GM06990 (cell line): ENCODE results near the gene CCDC178.

ENCODE experiments used
- DNase-seq: peaks from one replicate; pipeline ENCODE4 v3.0.0-alpha.2; 2011; ENCODE audit not compliant: insufficient read length; ENCODE audit errors: extremely low read depth
- H3K27me3 ChIP-seq: replicated peaks from 2 replicates; pipeline ENCODE4 v1.6.0; 2011; ENCODE audit warnings: low read length; ENCODE audit not compliant: control insufficient read depth, insufficient read depth
- H3K36me3 ChIP-seq: 2 replicates; pipeline ENCODE4 v1.5.1; 2011; ENCODE audit warnings: low read length; ENCODE audit not compliant: control insufficient read depth, insufficient read depth
- H3K4me3 ChIP-seq: replicated peaks from 2 replicates; pipeline ENCODE4 v1.5.1; 2011; ENCODE audit warnings: low read depth, mild to moderate bottlenecking, control low read depth, low read length
- CTCF ChIP-seq: IDR thresholded peaks from 2 replicates; pipeline ENCODE4 v1.5.1; 2011; ENCODE audit warnings: low read length, control low read depth, mild to moderate bottlenecking, inconsistent platforms; ENCODE audit not compliant: insufficient read depth, poor library complexity, severe bottlenecking

CCDC178 gene

GRCh38 chr18:33316146-33316587 is 124.4 kb downstream of the CCDC178 start:
- H3K36me3 ChIP-seq, result no peaks in the 10 kb centered on the region
- H3K4me3 ChIP-seq, result no peak overlapping the region
- H3K27me3 ChIP-seq, result no peaks in the 10 kb centered on the region
- no peak for TF ChIP-seq CTCF
- no peak for DNase-seq

- no peak for DNase-seq
- no peak for TF ChIP-seq CTCF
- H3K4me3 ChIP-seq, result no peak overlapping the region
- H3K27me3 ChIP-seq, result no peaks in the 10 kb centered on the region
- no peaks in the 10 kb centered on the region for H3K36me3 ChIP-seq
These were observed 133.0 kb downstream of the CCDC178 start for GRCh38 chr18:33307520-33307919.

DNA sequence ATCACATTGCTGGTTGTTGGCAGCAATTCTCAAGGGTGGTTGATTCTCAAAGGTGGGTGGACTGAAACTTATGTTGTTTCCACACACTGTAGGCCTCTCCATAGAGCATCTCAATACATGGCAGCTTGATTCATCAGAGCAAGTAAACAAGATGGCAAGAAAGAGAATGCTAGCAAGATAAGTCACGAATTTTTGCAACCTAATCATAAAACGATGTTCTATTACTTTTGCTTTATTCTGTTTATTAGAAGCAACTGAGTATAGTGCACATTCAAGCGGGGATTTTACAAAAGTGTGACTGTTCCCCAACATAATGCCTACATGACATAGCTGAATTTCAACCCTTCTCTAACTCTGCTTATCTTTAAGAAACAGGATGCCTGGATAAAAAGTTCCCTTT is 136.2 kb downstream of the CCDC178 start:
- no peak for TF ChIP-seq CTCF
- Histone ChIP-seq H3K4me3 (no peak overlapping the region), H3K36me3 (no peaks in the 10 kb centered on the region), H3K27me3 (no peaks in the 10 kb centered on the region)
- DNase-seq, result no peak

DNA sequence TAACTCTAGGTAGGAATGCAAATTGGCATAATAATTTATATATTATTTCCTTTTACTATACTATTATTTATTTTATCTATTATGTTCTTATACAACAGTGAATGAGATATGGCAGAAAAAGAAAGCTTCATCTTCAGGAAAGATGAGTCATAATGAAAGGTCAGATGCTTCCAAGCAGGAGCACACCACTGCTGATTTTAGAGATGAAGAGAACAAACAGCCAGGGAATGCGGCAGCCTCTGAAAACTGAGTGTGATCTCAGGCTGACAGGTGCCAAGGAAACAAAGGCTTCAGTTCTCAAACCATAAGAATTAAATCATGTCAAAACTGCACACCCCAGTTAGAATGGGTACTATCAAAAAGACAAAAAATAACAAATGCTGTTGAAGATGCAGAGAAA is 149.0 kb downstream of the CCDC178 start:
- DNase-seq, result no peak
- Histone ChIP-seq H3K27me3 (no peaks in the 10 kb centered on the region), H3K4me3 (no peak overlapping the region), H3K36me3 (no peaks in the 10 kb centered on the region)
- TF ChIP-seq CTCF, result no peak

DNA sequence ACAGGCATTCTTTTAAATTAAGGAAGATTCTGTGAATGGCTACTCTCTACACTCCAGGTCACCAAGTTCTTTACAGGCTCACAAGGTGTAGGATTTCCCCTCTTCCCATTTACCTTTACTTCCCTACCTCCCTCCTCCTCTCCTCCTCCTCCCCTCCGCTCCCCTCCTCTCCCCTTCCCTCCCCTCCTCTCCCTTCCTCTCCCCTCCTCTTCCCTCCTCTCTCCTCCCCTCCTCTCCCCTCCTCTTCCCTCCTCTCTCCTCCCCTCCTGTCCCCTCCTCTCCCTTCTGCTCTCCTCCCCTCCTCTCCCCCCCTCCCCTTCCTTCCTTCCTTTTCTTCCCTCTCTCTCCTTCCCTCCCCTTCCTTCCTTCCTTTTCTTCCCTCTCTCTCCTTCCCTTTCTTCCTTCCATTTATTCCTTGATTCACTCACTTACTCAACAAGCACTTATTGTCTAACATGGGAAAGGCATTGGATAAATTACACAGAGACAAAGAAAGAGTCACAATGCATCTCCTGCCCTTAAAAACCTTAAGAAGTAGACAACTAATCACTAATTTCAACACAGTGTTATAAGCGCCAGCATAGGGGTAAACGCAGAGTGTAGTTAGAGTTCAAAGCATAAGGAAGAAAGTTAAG is 152.3 kb downstream of the CCDC178 start:
- no peak for DNase-seq
- Histone ChIP-seq H3K27me3 (no peaks in the 10 kb centered on the region), H3K4me3 (no peak overlapping the region), H3K36me3 (no peaks in the 10 kb centered on the region)
- no peak for TF ChIP-seq CTCF

DNA sequence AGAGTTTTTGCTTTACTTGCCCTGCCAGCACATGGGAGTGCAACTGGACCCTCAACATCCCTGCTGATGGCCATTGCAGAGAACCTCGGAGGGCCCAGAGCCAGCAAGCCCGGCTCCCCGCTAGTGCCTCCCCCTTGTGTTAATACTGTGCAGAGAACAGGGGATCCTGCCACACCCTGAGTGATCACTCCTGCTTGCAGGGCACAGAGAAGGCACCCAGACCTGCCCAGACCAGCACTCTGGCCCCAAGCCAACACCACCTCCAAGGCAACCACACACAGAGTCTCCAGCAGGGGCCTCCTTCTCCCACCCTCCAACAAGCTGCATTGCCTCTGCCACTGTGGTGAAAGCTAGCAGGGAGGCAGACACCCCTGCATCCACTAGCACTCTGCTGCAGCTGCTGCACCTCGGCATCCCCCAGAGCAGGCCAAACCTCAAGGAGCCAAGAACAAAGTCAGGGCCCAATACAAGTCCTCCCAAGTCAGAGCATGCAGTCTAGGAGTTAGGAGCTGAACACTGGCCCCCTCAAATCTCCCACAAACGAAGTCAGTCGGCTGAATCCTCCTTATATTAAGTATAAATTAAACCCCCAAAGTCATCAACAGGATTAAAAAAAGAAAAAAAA is 157.7 kb downstream of the CCDC178 start:
- no peak for TF ChIP-seq CTCF
- Histone ChIP-seq H3K4me3 (no peak overlapping the region), H3K36me3 (no peaks in the 10 kb centered on the region), H3K27me3 (no peaks in the 10 kb centered on the region)
- no peak for DNase-seq
